ENCODE data around the gene DLGAP4. TPM values are rescaled to one million over a fixed set of nuclear protein-coding genes. Genes with fewer than 3 reads are reported as not detected.
"Not testable (repeated sequence)": the region's sequence is repeated elsewhere in the genome, so short reads cannot be mapped to it uniquely, and the experiment has no call there.

The DLGAP4 gene
- total RNA-seq, 1 donor from 2014 or later, result 61.2 TPM

DNA sequence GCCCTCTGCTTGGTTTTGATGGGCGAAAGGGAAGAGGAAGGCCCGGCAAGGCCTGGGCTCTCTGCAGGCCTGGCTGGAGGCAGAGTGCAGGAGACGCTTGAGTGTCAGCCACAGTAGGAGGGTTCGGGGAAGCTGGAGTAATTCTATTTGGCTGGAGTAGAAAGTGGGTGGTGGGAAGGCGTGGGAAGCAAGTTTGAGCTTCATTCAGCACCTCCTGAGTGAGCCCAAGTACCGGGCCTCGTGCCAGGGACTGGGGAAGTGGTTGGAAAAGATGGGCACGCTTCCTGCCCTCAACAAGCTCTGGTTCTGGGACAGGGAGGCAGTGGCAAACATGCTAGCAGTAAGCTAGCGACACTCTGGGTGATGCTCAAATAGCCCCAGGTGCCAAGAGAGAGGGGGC is 72.5 kb downstream of the DLGAP4 start:
- H3K27ac ChIP-seq, result no peak overlapping the region
- ATAC-seq (no peak), DNase-seq (no peak)
- H3K27me3 ChIP-seq, result peaks cover 4% of the 10 kb centered on the region
- H3K4me1 ChIP-seq, result no peaks in the 10 kb centered on the region
- H3K4me3 ChIP-seq, result no peak overlapping the region
- H3K36me3 ChIP-seq, result no peaks in the 10 kb centered on the region
- intact Hi-C loops (cut with DNase I), result no loop called here
- H3K9me3 ChIP-seq, result no peaks in the 10 kb centered on the region
- TF ChIP-seq, protein P1, sequence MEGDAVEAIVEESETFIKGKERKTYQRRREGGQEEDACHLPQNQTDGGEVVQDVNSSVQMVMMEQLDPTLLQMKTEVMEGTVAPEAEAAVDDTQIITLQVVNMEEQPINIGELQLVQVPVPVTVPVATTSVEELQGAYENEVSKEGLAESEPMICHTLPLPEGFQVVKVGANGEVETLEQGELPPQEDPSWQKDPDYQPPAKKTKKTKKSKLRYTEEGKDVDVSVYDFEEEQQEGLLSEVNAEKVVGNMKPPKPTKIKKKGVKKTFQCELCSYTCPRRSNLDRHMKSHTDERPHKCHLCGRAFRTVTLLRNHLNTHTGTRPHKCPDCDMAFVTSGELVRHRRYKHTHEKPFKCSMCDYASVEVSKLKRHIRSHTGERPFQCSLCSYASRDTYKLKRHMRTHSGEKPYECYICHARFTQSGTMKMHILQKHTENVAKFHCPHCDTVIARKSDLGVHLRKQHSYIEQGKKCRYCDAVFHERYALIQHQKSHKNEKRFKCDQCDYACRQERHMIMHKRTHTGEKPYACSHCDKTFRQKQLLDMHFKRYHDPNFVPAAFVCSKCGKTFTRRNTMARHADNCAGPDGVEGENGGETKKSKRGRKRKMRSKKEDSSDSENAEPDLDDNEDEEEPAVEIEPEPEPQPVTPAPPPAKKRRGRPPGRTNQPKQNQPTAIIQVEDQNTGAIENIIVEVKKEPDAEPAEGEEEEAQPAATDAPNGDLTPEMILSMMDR (IDR thresholded peaks at IDR 0.05), result no peak

DNA sequence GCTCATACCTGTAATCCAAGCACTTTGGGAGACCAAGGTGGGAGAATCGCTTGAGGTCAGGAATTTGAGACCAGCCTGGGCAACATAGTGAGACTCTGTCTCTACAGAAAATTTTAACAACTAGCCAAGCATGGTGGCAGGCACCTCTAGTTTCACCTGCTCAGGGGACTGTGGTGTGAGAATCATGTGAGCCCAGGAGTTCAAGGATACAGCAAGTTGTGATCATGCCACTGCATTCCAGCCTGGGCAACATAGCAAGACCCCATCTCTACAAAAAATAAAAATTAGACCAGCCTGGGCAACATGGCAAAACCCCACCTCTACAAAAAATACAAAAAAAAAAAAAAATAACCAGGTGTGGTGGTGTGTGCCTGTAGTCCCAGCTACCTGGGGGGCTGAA is 73.8 kb downstream of the DLGAP4 start:
- H3K4me1 ChIP-seq; H3K27ac ChIP-seq; H3K36me3 ChIP-seq; H3K9me3 ChIP-seq; ATAC-seq; intact Hi-C loops (cut with DNase I); H3K4me3 ChIP-seq; H3K27me3 ChIP-seq; DNase-seq: not testable (repeated sequence)

DNA sequence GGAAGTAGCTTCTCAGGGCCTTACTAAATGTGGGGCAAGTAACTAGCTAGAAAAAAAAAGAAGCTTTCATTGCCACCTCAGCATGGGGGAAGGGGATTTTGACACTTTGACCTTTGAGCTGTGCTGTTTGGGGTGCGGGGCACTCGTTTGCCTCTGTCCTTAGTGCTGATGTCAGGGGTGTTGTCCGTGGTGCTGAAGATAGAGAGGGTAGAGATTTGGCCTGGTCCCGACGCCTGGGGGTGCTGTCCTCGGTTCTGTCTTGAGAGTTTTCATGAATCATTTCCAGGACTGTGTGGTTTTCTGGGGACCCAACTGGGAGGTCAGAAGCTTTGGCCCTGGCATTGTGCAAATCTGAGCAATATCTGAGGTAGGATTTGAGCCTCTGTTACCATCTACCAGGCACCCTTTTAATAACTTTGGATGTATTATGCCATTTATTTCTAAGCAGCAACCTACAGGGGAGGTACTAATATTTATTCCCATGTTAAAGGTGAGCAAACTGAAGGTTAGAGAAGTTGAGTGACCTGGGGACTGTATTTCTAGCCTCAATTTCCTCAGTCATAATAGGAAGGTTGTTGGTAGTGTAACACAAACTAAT is 78.0 kb downstream of the DLGAP4 start:
- ATAC-seq, result peak; percentile 67

DNA sequence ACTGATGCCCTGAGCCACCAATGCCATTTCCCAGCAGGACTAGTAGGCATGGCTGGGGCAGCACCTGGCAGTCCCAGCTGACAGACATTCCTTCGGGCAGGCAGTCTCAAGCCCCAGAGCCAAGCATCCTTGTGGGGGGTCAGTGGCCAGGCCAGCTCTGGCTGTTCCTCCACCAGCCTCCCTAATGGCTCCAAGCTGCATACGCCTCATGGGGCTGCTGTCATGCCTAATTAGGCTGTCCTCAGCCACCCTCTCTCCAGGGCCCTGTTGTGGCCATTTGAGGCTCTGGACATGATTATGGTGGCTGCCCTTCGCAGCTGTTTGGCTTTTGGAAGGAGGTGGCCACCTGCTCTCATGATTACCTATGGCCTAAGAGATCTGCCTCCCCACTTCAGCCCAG is 79.4 kb downstream of the DLGAP4 start:
- H3K27ac ChIP-seq, result no peak overlapping the region
- intact Hi-C loops (cut with DNase I), result no loop called here
- H3K9me3 ChIP-seq, result no peaks in the 10 kb centered on the region
- no peak overlapping the region for H3K4me3 ChIP-seq
- TF ChIP-seq, protein P1 (IDR thresholded peaks at IDR 0.05), result no peak
- H3K4me1 ChIP-seq, result no peaks in the 10 kb centered on the region
- DNase-seq (no peak), ATAC-seq (no peak)
- H3K27me3 ChIP-seq, result no peaks in the 10 kb centered on the region
- no peaks in the 10 kb centered on the region for H3K36me3 ChIP-seq

More for the DNA sequence above, 78.0 kb downstream of the DLGAP4 start:
- H3K9me3 ChIP-seq, result no peaks in the 10 kb centered on the region
- H3K27me3 ChIP-seq, result no peaks in the 10 kb centered on the region
- no peak overlapping the region for H3K4me3 ChIP-seq
- intact Hi-C loops (cut with DNase I), result no loop called here
- no peaks in the 10 kb centered on the region for H3K36me3 ChIP-seq
- TF ChIP-seq, protein P1 (IDR thresholded peaks at IDR 0.05), result no peak
- H3K27ac ChIP-seq, result no peak overlapping the region
- no peak for DNase-seq
- H3K4me1 ChIP-seq, result no peaks in the 10 kb centered on the region

DNA sequence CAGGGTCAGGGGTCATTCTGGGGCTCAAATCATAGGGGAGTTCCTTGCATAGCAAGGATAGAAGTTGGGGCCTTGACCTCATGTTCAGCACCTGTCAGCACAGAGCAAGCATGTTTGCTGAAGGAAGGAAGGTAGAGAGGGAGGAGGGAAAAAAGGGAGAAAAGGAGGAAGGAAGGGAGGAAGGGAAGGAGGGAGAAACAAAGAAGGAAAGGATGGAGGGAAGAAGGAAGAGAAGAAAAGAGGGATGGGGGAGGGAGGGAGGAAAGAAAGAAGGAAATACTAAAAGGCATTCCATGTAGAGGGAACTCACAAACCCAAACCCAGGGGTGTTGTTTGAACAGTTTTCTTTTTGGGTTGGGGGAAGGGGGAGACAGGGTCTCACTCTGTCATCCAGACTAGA is 80.1 kb downstream of the DLGAP4 start:
- Histone ChIP-seq H3K27ac (no peak overlapping the region), H3K27me3 (no peaks in the 10 kb centered on the region), H3K4me3 (no peak overlapping the region), H3K4me1 (no peaks in the 10 kb centered on the region), H3K9me3 (no peaks in the 10 kb centered on the region), H3K36me3 (no peaks in the 10 kb centered on the region)
- intact Hi-C loops (cut with DNase I), result no loop called here
- TF ChIP-seq, protein P1 (IDR thresholded peaks at IDR 0.05), result no peak
- DNase-seq (no peak), ATAC-seq (no peak)

DNA sequence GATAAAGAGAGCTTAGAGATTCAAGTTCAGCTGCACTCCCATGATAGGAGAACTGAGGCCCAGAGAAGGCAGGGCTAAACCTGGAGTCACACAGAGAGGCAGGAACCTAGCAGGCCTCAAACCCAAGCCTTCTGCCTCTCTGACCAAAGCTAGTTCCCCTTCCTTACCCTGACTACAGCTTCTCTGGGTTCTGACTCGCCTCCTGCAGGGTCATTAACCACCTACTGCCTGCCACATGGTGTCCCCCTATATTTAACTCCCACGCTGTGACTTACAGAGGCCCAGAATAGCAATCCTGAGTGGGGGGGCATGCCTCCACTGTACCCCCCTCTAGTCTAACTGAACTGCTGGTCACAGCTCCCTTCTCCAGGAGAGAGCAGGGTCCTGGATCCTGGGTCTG is 84.1 kb downstream of the DLGAP4 start:
- intact Hi-C loops (cut with DNase I), result no loop called here
- H3K9me3 ChIP-seq, result no peaks in the 10 kb centered on the region
- no peaks in the 10 kb centered on the region for H3K4me1 ChIP-seq
- H3K27ac ChIP-seq, result no peak overlapping the region
- no peaks in the 10 kb centered on the region for H3K27me3 ChIP-seq
- no peaks in the 10 kb centered on the region for H3K36me3 ChIP-seq
- ATAC-seq (no peak), DNase-seq (no peak)
- TF ChIP-seq, protein P1 (IDR thresholded peaks at IDR 0.05), result no peak
- H3K4me3 ChIP-seq, result no peak overlapping the region

Measured in upper lobe of right lung (tissue), 1 donor.